ENCODE data around the gene CYS1.

- TF ChIP-seq GABPA (IDR thresholded peaks at IDR 0.05; ENCODE audit: borderline replicate concordance, insufficient read depth, low read length), result no peak
- TF ChIP-seq CTCF (IDR thresholded peaks at IDR 0.05; ENCODE audit: control extremely low read depth in 1 of 3, insufficient read depth in 1 of 3, low read depth in 1 of 3, low read length in 3 of 3), result no peak
- TF ChIP-seq HDAC6 (IDR thresholded peaks at IDR 0.05; ENCODE audit: low read depth, low read length), result no peak
- TF ChIP-seq RFX5 (IDR thresholded peaks at IDR 0.05; ENCODE audit: borderline replicate concordance, low read depth, low read length), result no peak
- no peak for TF ChIP-seq SIX5 (IDR thresholded peaks at IDR 0.05; ENCODE audit: low read depth, low read length)
- TF ChIP-seq SIN3A (conservative IDR thresholded peaks at IDR 0.05 in 1 of 2, IDR thresholded peaks at IDR 0.05 in 1 of 2; ENCODE audit: low read depth in 1 of 2, low read length in 2 of 2), result peak; percentile 94 to 98
- peak in 1 of 2 experiments; percentile 97; a peak in 1 of 4 replicates for TF ChIP-seq HDAC2 (IDR thresholded peaks at IDR 0.05; ENCODE audit: borderline replicate concordance in 1 of 2, low read depth in 2 of 2, low read length in 2 of 2)
- TF ChIP-seq MAX (IDR thresholded peaks at IDR 0.05), result peak; percentile 85
- TF ChIP-seq FOSL1 (IDR thresholded peaks at IDR 0.05; ENCODE audit: insufficient read depth, low read depth, low read length), result no peak
- peak; percentile 95 for TF ChIP-seq TBP (IDR thresholded peaks at IDR 0.05; ENCODE audit: low read depth, low read length)
- no peak for TF ChIP-seq USF2 (IDR thresholded peaks at IDR 0.05; ENCODE audit: low read length)
- TF ChIP-seq EZH2 (IDR thresholded peaks at IDR 0.05; ENCODE audit: low read depth, low read length, severe bottlenecking), result no peak
- no peak for TF ChIP-seq ZNF274 (IDR thresholded peaks at IDR 0.05; ENCODE audit: borderline replicate concordance, extremely low read depth, low read length)
Observed at GRCh38 chr2:10122500-10123280, 42.5 kb upstream of the CYS1 start, which contains the start of gene RRM2.

Data from H1 (cell line).